ENCODE data around the gene DPH3. TPM values are rescaled to one million over a fixed set of nuclear protein-coding genes. Genes with fewer than 3 reads are reported as not detected.

Gene DPH3
- total RNA-seq, 1 donor from 2014 or later, result 30.5 TPM

DNA sequence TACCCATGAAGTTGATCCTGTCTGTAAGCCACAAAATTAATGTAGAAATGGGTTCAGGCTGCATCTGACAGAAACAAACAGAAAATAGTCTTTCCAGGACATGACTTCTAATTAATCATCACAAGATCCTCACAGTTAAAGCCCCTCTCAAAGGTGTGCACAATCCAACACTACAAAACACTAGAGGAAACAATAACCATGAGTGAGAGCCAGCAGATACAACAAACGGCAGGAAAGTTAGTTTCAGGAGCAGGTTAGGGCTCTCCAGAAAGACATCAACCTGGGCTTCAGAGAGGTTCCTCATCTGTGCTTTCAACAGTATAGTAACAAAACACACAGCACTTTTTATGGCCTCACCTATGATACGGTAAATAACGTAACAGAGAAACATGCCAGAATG is 42.8 kb downstream of the DPH3 start:
- TF ChIP-seq, protein P1, sequence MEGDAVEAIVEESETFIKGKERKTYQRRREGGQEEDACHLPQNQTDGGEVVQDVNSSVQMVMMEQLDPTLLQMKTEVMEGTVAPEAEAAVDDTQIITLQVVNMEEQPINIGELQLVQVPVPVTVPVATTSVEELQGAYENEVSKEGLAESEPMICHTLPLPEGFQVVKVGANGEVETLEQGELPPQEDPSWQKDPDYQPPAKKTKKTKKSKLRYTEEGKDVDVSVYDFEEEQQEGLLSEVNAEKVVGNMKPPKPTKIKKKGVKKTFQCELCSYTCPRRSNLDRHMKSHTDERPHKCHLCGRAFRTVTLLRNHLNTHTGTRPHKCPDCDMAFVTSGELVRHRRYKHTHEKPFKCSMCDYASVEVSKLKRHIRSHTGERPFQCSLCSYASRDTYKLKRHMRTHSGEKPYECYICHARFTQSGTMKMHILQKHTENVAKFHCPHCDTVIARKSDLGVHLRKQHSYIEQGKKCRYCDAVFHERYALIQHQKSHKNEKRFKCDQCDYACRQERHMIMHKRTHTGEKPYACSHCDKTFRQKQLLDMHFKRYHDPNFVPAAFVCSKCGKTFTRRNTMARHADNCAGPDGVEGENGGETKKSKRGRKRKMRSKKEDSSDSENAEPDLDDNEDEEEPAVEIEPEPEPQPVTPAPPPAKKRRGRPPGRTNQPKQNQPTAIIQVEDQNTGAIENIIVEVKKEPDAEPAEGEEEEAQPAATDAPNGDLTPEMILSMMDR (IDR thresholded peaks at IDR 0.05; ENCODE audit: partially characterized antibody, unreplicated experiment), result no peak
- H3K27ac Mint-ChIP-seq (ENCODE audit: unreplicated experiment), result no peak overlapping the region
- no peaks in the 10 kb centered on the region for H3K4me1 Mint-ChIP-seq (ENCODE audit: low read depth, unreplicated experiment)
- H3K4me3 Mint-ChIP-seq (ENCODE audit: unreplicated experiment), result no peak overlapping the region
- no peaks in the 10 kb centered on the region for H3K9me3 Mint-ChIP-seq (ENCODE audit: unreplicated experiment)
- DNase-seq, result no peak
- no peaks in the 10 kb centered on the region for H3K27me3 Mint-ChIP-seq (ENCODE audit: unreplicated experiment)
- no peaks in the 10 kb centered on the region for H3K36me3 Mint-ChIP-seq (ENCODE audit: unreplicated experiment)

DNA sequence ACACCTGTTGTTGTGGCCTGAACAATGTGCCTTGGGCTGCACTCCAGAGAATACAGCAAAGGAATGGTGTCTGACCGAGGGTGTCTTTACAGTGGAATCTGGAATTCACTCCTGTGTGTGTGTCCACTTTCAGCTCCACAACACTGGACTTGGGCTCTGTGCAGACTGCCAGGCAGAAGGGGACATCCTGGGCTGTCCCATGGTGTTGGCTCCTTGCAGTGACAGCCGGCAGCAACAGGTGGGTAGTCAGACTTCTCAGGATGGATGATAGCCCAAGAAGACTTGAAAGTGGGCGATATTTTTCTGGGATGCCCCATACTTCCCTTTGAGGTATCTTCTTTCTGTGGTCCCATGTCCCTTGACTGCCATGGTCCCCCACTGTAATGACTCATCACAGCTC is 45.0 kb downstream of the DPH3 start:
- TF ChIP-seq, protein P1 (IDR thresholded peaks at IDR 0.05; ENCODE audit: partially characterized antibody, unreplicated experiment), result no peak
- Mint-ChIP-seq H3K4me1 (ENCODE audit: low read depth, unreplicated experiment) (no peaks in the 10 kb centered on the region), H3K27me3 (ENCODE audit: unreplicated experiment) (no peaks in the 10 kb centered on the region), H3K27ac (ENCODE audit: unreplicated experiment) (no peak overlapping the region), H3K36me3 (ENCODE audit: unreplicated experiment) (no peaks in the 10 kb centered on the region), H3K4me3 (ENCODE audit: unreplicated experiment) (no peak overlapping the region), H3K9me3 (ENCODE audit: unreplicated experiment) (no peaks in the 10 kb centered on the region)
- no peak for DNase-seq

DNA sequence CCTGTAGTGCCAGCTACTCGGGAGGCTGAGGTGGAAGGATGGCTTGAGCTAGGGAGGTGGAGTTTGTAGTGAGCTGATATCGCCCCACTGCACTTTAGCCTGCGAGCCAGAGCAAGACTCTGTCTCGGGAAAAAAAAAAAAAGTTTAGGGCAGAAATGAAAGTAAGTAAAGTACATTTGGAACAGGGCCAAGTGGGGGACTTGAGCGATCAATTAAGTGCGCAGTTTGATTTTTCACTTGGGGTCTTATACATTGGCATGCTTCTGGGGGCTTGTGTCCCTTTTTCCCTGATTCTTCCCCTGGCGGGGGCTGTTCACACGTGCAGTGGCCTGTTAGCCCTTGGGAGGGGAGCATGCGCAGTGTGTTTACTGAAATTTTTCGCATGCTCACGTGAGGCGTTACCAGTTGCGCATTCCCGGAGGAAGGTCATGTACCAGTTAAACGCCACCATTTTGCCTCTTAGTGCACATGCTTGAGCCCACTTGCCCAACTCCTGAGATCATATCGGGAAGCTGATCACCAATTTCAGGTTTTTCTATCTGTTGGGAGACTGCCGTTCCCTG is 48.3 kb downstream of the DPH3 start:
- H3K36me3 Mint-ChIP-seq (ENCODE audit: unreplicated experiment), result no peaks in the 10 kb centered on the region
- TF ChIP-seq, protein P1 (IDR thresholded peaks at IDR 0.05; ENCODE audit: partially characterized antibody, unreplicated experiment), result no peak
- peaks cover 1% of the 10 kb centered on the region for H3K9me3 Mint-ChIP-seq (ENCODE audit: unreplicated experiment)
- H3K4me1 Mint-ChIP-seq (ENCODE audit: low read depth, unreplicated experiment), result no peaks in the 10 kb centered on the region
- no peak overlapping the region for H3K4me3 Mint-ChIP-seq (ENCODE audit: unreplicated experiment)
- H3K27ac Mint-ChIP-seq (ENCODE audit: unreplicated experiment), result no peak overlapping the region
- no peaks in the 10 kb centered on the region for H3K27me3 Mint-ChIP-seq (ENCODE audit: unreplicated experiment)
- no peak for DNase-seq

DNA sequence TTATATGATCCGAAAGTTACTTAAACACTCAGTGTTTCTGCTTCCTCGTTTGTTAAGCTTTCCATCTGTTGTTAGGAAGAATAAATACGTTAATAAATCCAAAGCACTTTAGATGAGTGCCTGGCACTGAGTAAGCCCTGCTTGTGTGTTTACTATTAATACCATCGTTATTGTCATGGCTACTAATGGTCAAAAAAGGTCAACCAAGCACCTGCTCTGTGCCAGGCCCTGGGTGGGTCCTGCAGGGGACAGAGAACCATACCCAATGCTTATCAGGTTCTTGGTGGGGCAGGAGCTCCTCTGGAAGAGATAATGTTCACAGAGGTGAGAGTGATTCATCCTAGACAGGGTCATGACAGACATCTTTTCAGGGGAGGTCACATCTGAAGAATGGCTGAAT is 50.4 kb downstream of the DPH3 start:
- TF ChIP-seq, protein P1 (IDR thresholded peaks at IDR 0.05; ENCODE audit: partially characterized antibody, unreplicated experiment), result no peak
- no peak overlapping the region for H3K4me3 Mint-ChIP-seq (ENCODE audit: unreplicated experiment)
- no peaks in the 10 kb centered on the region for H3K4me1 Mint-ChIP-seq (ENCODE audit: low read depth, unreplicated experiment)
- no peaks in the 10 kb centered on the region for H3K27me3 Mint-ChIP-seq (ENCODE audit: unreplicated experiment)
- peaks cover 2% of the 10 kb centered on the region for H3K9me3 Mint-ChIP-seq (ENCODE audit: unreplicated experiment)
- DNase-seq, result no peak
- no peaks in the 10 kb centered on the region for H3K36me3 Mint-ChIP-seq (ENCODE audit: unreplicated experiment)
- no peak overlapping the region for H3K27ac Mint-ChIP-seq (ENCODE audit: unreplicated experiment)

DNA sequence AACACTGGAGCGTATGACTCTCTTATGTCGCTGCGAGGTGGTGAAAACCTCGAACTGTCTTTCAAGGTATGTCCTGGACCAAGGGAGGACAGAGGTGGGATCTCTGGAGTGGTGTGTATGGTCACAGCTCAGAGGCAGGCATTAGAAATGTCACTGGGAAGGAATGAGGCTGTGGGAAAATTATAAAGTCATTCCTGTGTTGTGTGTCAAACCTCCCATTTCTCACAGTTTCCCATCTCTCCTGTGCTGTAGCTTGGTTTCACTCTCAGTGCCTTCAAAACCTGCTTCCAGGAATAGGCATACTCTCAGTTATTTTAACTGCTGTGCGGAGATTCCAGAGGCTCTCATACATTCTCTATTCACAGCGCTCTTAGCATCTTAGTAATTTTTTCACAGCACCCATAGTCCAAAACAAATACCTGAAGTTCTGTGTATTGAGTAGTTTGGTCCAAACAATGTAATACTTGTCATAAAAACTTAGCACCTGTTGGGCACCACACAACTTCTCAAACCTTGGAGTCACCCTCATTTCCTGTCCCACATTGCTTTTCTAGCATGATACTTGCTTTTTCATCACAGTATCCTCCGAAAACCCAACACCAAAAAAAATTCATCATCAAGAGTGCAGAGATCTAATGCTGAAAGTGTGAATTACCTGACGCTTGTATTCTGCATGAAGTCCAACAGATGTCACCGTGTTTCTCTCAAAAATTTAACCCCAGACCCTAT is 53.4 kb downstream of the DPH3 start:
- Mint-ChIP-seq H3K27ac (ENCODE audit: unreplicated experiment) (no peak overlapping the region), H3K27me3 (ENCODE audit: unreplicated experiment) (no peaks in the 10 kb centered on the region)
- TF ChIP-seq, protein P1 (IDR thresholded peaks at IDR 0.05; ENCODE audit: partially characterized antibody, unreplicated experiment), result no peak

More for the DNA sequence above, 53.4 kb downstream of the DPH3 start:
- Mint-ChIP-seq H3K36me3 (ENCODE audit: unreplicated experiment) (no peaks in the 10 kb centered on the region), H3K4me3 (ENCODE audit: unreplicated experiment) (no peak overlapping the region), H3K9me3 (ENCODE audit: unreplicated experiment) (peaks cover 2% of the 10 kb centered on the region), H3K4me1 (ENCODE audit: low read depth, unreplicated experiment) (no peaks in the 10 kb centered on the region)
- DNase-seq, result no peak
